COLO668 (cell line): ENCODE data around the gene USP20.
"Not testable (repeated sequence)": the region's sequence is repeated elsewhere in the genome, so short reads cannot be mapped to it uniquely, and the experiment has no call there.

Experiments
- DNase-seq: peaks from one replicate; lab custom pipeline; 2025; ENCODE audit not compliant: unreplicated experiment; lab: John Stamatoyannopoulos, UW

USP20 gene

DNA sequence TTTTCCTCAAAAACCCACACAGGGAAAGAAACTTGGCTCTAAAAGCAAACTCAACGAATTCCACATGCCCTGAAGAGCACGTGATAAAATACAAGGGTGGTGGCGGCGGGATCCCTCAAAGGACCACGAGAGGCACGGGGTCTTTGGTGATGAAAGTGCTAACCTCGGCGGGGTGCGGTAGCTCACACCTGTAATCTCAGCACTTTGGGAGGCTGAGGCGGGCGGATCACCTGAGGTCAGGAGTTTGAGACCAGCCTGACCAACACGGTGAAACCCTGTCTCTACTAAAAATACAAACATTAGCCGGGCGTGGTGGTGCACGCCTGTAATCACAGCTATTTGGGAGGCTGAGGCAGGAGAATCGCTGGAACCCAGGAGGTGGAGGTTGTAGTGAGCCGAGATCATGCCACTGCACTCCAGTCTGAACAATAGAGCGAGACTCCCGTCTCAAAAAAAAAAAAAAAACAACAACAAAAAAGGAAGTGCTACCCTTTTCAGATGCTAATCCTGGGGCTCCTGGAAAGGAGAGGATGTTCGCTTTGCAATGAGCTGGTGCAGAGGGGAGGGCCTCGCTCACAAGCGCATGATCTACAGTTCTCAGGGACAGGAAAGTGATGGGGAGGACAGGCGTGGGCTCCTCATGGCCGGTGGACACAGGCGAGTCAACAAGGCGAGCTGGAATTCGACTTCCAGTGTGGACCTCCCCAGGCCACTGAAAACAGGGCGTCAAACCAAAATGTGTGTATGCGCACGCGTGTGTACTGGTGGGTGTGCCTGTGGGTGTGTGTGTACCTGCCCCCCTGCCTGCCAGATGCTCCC is 54.1 kb downstream of the USP20 start:
- DNase-seq = no peak

- no peak for DNase-seq
Observed at GRCh38 chr9:129889941-129890717, 54.9 kb downstream of the USP20 start.

DNA sequence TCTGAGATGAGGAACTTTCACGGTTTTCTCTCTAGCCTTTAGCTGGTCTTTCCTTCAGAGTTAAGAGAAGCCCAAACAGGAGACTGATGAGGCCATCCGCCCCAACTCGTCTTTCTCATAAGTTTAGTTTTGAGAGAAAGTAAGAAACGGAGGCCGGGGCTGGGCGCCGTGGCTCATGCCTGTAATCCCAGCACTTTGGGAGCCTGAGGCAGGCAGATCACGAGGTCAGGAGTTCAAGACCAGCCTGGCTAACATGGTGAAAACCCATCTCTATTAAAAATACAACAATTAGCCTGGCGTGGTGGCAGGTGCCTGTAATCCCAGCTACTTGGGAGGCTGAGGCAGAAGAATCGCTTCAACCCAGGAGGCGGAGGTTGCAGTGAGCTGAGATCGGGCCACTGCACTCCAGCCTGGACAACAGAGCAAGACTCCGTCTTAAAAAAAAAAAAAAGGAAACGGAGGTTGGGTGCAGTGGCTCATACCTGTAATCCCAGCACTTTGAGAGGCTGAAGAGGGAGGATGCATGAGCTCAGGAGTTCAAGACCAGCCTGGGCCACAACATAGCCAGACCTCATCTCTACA is 55.6 kb downstream of the USP20 start:
- DNase-seq = not testable (repeated sequence)

- no peak for DNase-seq
Observed at GRCh38 chr9:129891569-129891968, 56.3 kb downstream of the USP20 start.

DNA sequence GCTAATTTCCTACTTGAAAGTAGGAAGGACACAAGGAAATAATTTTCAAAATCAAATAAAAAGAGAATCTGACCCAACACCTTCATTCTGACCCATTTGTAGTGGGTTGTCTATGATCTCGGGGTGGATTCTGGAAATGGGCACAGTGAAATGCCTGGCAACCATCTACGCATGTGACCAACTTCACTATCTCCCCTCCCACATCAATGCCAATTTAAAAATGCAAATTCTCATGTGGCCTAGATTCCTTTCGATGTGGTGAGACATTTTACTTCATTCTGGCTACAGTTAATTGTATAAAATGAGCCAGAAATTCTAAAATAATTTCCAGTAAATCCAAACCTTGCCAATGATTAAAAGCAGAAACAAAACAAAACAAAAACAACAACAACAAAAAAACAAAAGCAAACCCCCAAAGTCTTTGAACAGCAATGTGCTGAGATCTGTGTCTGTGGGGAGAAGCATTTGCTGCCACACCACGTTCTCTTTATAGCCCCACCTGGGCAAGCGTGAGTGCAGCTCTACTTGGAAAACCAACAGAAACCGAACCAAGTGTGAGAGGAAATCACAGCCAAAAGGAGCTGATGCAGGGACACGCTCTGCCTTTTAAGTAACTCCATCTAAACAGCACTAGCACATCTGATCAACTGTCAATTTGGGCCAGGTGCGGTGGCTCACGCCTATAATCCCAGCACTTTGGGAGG is 59.0 kb downstream of the USP20 start:
- no peak for DNase-seq

GRCh38 chr9:129895376-129896268 is 60.4 kb downstream of the USP20 start:
- no peak for DNase-seq

DNA sequence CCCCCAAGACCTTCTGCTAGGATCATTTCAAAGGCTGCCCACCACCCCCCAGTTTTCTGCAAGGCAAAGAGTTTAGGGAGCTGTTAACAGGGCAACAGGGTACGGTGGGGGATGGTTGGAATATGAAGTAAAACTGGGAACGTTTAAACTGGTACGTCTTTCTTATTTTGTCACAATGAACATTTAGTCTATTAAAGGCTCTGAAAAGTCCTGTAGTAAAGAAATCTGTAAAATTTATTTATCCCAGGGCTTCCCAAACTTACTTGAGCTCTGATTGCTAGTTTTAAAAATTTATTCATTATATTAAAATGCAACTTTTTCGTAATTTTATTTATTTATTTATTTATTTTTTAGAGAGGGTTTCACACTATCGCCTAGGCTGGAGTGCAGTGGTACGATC is 62.0 kb downstream of the USP20 start:
- no peak for DNase-seq

DNA sequence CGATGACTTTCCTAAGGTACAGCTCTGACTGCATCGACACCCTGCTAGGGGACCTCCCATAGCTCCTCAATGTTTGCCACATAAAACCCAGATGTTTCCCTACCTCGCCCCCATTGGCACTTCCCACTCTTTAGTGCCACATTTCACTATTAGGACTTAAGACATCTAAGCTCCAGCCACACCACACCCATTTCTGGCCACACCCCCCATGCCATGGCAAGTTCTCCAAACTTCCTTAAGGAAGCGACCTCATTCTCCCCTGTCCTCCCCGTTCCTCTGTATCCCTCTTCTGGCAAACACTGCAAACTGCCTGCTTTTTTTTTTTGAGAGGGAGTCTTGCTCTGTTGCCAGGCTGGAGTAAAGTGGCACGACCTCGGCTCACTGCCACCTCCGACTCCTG is 62.9 kb downstream of the USP20 start:
- no peak for DNase-seq

DNA sequence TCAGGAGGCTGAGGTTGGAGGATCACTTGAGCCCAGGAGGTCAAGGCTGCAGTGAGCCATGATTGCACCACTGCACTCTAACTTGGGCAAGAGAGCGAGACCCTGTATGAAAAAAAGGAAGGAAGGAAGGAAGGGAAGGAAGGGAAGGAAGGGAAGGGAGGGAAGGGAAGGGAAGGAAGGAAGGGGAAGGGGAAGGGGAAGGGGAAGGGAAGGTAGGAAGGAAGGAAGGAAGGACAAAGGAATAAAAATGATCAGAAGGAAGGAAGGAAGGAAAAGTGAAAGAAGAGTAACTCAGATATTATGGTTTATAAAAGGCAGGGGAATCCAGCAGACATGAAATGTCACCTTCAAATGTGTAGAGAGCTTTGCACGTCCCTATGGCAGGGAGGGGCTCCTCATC is 64.4 kb downstream of the USP20 start:
- DNase-seq = no peak

GRCh38 chr9:129900263-129901027 is 65.2 kb downstream of the USP20 start:
- DNase-seq = no peak

- no peak for DNase-seq
Observed at GRCh38 chr9:129901993-129902739, 66.9 kb downstream of the USP20 start.

GRCh38 chr9:129902740-129903134 is 67.5 kb downstream of the USP20 start:
- DNase-seq = no peak

- no peak for DNase-seq
Observed at GRCh38 chr9:129904734-129905133, 69.5 kb downstream of the USP20 start.

DNA sequence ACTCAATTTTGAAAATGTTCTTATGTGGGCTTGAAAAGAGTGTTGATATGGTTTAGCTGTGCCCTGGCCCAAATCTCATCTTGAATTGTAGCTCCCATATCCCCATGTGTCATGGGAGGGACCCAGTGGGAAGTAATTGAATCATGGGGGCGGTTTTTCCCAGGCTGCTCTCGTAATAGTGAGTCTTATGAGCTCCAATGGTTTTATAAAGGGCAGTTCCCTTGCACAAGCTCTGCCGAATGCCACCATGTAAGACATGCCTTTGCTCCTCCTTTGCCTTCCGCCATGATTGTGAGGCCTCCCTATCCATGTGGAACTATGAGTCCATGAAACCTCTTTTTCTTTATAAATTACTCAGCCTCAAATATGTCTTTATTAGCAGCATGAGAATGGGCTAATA is 71.0 kb downstream of the USP20 start:
- no peak for DNase-seq

DNA sequence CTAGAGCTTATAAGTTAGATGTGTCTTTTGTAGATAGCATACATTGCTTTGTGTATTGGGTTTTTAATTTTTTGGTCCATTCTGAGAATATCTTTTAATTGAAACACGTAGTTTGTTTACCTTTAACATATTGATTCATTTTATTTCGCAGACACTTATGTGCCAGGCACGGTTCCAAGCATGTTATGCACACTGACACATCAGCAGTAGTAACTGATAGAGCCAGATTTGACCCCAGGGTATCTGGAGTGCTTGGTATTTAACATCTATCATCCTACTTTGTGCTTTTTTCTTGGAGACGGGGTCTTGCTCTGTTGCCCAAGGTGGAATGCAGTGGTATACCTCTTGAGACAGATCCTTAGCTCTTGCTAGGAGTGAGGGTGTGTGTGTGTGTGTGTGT is 71.9 kb downstream of the USP20 start:
- no peak for DNase-seq

- DNase-seq = no peak
Observed at GRCh38 chr9:129908906-129909305, 73.6 kb downstream of the USP20 start.

- no peak for DNase-seq
Observed at GRCh38 chr9:129909851-129910250, 74.6 kb downstream of the USP20 start.

GRCh38 chr9:129910628-129911567 is 75.6 kb downstream of the USP20 start:
- DNase-seq = no peak
